OCI-LY1 (cell line): Measurements from ENCODE around the gene PHLPP1.

Experiments
- H2AFZ ChIP-seq: fragments of 200-600 bp; sonication (generic), shearing (Covaris generic); 2 replicates; pipeline ENCODE4 v1.6.0; 2014; ENCODE audit warnings: antibody characterized with exemption, mild to moderate bottlenecking, low read length
- H3F3A ChIP-seq: fragments of 200-600 bp; sonication (generic), shearing (Covaris generic); 2 replicates; pipeline ENCODE4 v1.6.0; 2014; ENCODE audit warnings: mild to moderate bottlenecking, antibody characterized with exemption, low read length, moderate library complexity; ENCODE audit not compliant: insufficient read depth
- H3K27ac ChIP-seq: fragments of 200-600 bp; sonication (generic); 2 replicates; pipeline ENCODE4 v1.5.1; 2014; ENCODE audit warnings: low read length, mixed run types, mild to moderate bottlenecking, low read depth; ENCODE audit not compliant: poor library complexity, severe bottlenecking
- H3K27me3 ChIP-seq: fragments of 200-600 bp; sonication (generic); 2 replicates; pipeline ENCODE4 v1.6.0; 2014; ENCODE audit warnings: antibody characterized with exemption, mild to moderate bottlenecking, low read length, moderate library complexity; ENCODE audit not compliant: insufficient read depth
- H3K36me3 ChIP-seq: fragments of 200-600 bp; sonication (generic); 2 replicates; pipeline ENCODE4 v1.6.1; 2014; ENCODE audit warnings: mild to moderate bottlenecking, antibody characterized with exemption, low read length, moderate library complexity, mixed read lengths; ENCODE audit not compliant: insufficient read depth
- H3K4me1 ChIP-seq: fragments of 200-600 bp; sonication (generic); 2 replicates; pipeline ENCODE4 v1.5.1; 2014; ENCODE audit warnings: mild to moderate bottlenecking, low read length, moderate library complexity; ENCODE audit not compliant: insufficient read depth, severe bottlenecking
- H3K4me2 ChIP-seq: fragments of 200-600 bp; sonication (generic), shearing (Covaris generic); 2 replicates; pipeline ENCODE4 v1.6.1; 2014; ENCODE audit warnings: low read length
- H3K4me3 ChIP-seq: fragments of 200-600 bp; sonication (generic); 2 replicates; pipeline ENCODE4 v1.5.1; 2014; ENCODE audit warnings: low read length, low read depth, mild to moderate bottlenecking, mixed read lengths; ENCODE audit not compliant: poor library complexity, severe bottlenecking
- H3K79me2 ChIP-seq: fragments of 200-600 bp; shearing (Covaris generic); 2 replicates; pipeline ENCODE4 v1.6.1; 2016; ENCODE audit warnings: mixed run types, low read length, mixed read lengths; ENCODE audit not compliant: insufficient read depth
- H3K9ac ChIP-seq: fragments of 200-600 bp; sonication (generic), shearing (Covaris generic); 2 replicates; pipeline ENCODE4 v1.6.1; 2014; ENCODE audit warnings: mild to moderate bottlenecking, low read length, mixed read lengths
- H3K9me2 ChIP-seq: fragments of 200-600 bp; sonication (generic), shearing (Covaris generic); 2 replicates; pipeline ENCODE4 v1.6.1; 2014; ENCODE audit warnings: low read depth, mild to moderate bottlenecking, low read length, mixed read lengths
- H3K9me3 ChIP-seq: fragments of 200-600 bp; shearing (Covaris generic); 2 replicates; pipeline ENCODE4 v1.6.1; 2014; ENCODE audit warnings: low read length, mixed read lengths
- H4K20me1 ChIP-seq: fragments of 200-600 bp; sonication (generic), shearing (Covaris generic); 2 replicates; pipeline ENCODE4 v1.6.0; 2016; ENCODE audit warnings: mild to moderate bottlenecking, low read length; ENCODE audit not compliant: insufficient read depth
- CTCF ChIP-seq: fragments of 200-600 bp; sonication (generic), shearing (Covaris generic); IDR thresholded peaks from 2 replicates; pipeline ENCODE4 v1.5.1; 2017; ENCODE audit warnings: mild to moderate bottlenecking, antibody characterized with exemption, low read length, moderate library complexity, mixed read lengths
- EZH2 ChIP-seq: fragments of 200-600 bp; sonication (generic), shearing (Covaris generic); IDR thresholded peaks from 2 replicates; pipeline ENCODE4 v1.8.0; 2017; ENCODE audit warnings: borderline replicate concordance, mixed run types, mild to moderate bottlenecking, antibody characterized with exemption, low read length, moderate library complexity, mixed read lengths

Gene PHLPP1

GRCh38 chr18:62881509-62882016 lies 166.2 kb downstream of the PHLPP1 start:
- Histone ChIP-seq H3K27ac (no peak overlapping the region), H3K4me2 (no peak overlapping the region), H2AFZ (no peak overlapping the region), H3K36me3 (no peaks in the 10 kb centered on the region), H3K9ac (no peak overlapping the region), H3F3A (no peaks in the 10 kb centered on the region), H3K27me3 (no peaks in the 10 kb centered on the region), H3K79me2 (no peaks in the 10 kb centered on the region), H4K20me1 (no peaks in the 10 kb centered on the region), H3K9me3 (no peaks in the 10 kb centered on the region), H3K4me1 (no peaks in the 10 kb centered on the region), H3K4me3 (no peak overlapping the region), H3K9me2 (no peaks in the 10 kb centered on the region)
- TF ChIP-seq EZH2 (no peak), CTCF (no peak)

- TF ChIP-seq CTCF, result no peak
- Histone ChIP-seq H3K4me3 (no peak overlapping the region), H3K27me3 (no peaks in the 10 kb centered on the region), H3F3A (no peaks in the 10 kb centered on the region), H3K4me2 (no peak overlapping the region), H4K20me1 (no peaks in the 10 kb centered on the region), H3K79me2 (no peaks in the 10 kb centered on the region), H3K9me2 (no peaks in the 10 kb centered on the region), H3K27ac (no peak overlapping the region), H3K9ac (no peak overlapping the region), H3K36me3 (no peaks in the 10 kb centered on the region), H3K4me1 (no peaks in the 10 kb centered on the region), H2AFZ (no peak overlapping the region), H3K9me3 (no peaks in the 10 kb centered on the region)
These were observed 168.8 kb downstream of the PHLPP1 start for GRCh38 chr18:62883937-62884735.

GRCh38 chr18:62885804-62886203 lies 170.5 kb downstream of the PHLPP1 start:
- no peaks in the 10 kb centered on the region for H3F3A ChIP-seq
- H2AFZ ChIP-seq, result no peak overlapping the region
- H3K27me3 ChIP-seq, result no peaks in the 10 kb centered on the region
- H3K9me3 ChIP-seq, result no peaks in the 10 kb centered on the region
- no peaks in the 10 kb centered on the region for H3K9me2 ChIP-seq
- H3K9ac ChIP-seq, result no peak overlapping the region
- no peaks in the 10 kb centered on the region for H4K20me1 ChIP-seq
- H3K4me2 ChIP-seq, result no peak overlapping the region
- no peak overlapping the region for H3K27ac ChIP-seq
- H3K36me3 ChIP-seq, result no peaks in the 10 kb centered on the region
- H3K4me1 ChIP-seq, result no peaks in the 10 kb centered on the region
- no peak for TF ChIP-seq CTCF
- TF ChIP-seq EZH2, result no peak
- H3K4me3 ChIP-seq, result no peak overlapping the region
- no peaks in the 10 kb centered on the region for H3K79me2 ChIP-seq
